BLaER1 treated with 17β-estradiol and CSF1 and Interleukin-3, amounts not matched to agents 10 nM and 100 nM (cell line): ENCODE data around the gene ESRRA.
A peak's percentile ranks its signal among the peaks of the same experiment; 100 is the strongest.

Experiments
- H3K27ac ChIP-seq, 11 experiments: shearing (Covaris generic); formaldehyde crosslinking; 2 replicates each; pipeline ENCODE4 v1.8.1; 2022
- H3K27me3 ChIP-seq, 11 experiments: shearing (Covaris generic); formaldehyde crosslinking; 2 replicates each; pipeline ENCODE4 v1.8.1; 2022
- H3K36me3 ChIP-seq, 11 experiments: shearing (Covaris generic); formaldehyde crosslinking; 2 replicates each; pipeline ENCODE4 v1.8.1; 2022
- H3K4me1 ChIP-seq, 10 experiments: shearing (Covaris generic); formaldehyde crosslinking; 2 replicates each; pipeline ENCODE4 v1.8.1; 2022
- H3K4me2 ChIP-seq, 11 experiments: shearing (Covaris generic); formaldehyde crosslinking; 2 replicates each; pipeline ENCODE4 v1.8.1; 2022
- H3K4me3 ChIP-seq, 10 experiments: shearing (Covaris generic); formaldehyde crosslinking; 2 replicates each; pipeline ENCODE4 v1.8.1; 2022
- H3K9ac ChIP-seq, 11 experiments: shearing (Covaris generic); formaldehyde crosslinking; 2 replicates each; pipeline ENCODE4 v1.8.1; 2022
- H3K9me3 ChIP-seq, 11 experiments: shearing (Covaris generic); formaldehyde crosslinking; replicated peaks in 1 of 11; 2 replicates each; pipeline ENCODE4 v1.8.1; 2022
- H4K20me1 ChIP-seq, 11 experiments: shearing (Covaris generic); formaldehyde crosslinking; 2 replicates each; pipeline ENCODE4 v1.8.1; 2022
- Cebpa-rat ChIP-seq, 11 experiments: shearing (Covaris generic); IDR thresholded peaks; 2 replicates each; pipeline ENCODE4 v1.8.1; 2022

Gene ESRRA

GRCh38 chr11:64342869-64343745 is 37.8 kb downstream of the ESRRA start:
- peak overlapping the region in 4 of 11 experiments; percentile 7 to 54 (median 24); a peak in 4 of 22 replicates for H3K9ac ChIP-seq
- H4K20me1 ChIP-seq: peaks cover 0 to 3% (median 0%) of the 10 kb centered on the region in 11 experiments; a peak in 1 of 22 replicates
- H3K36me3 ChIP-seq: no peaks in the 10 kb centered on the region; a peak in 2 of 22 replicates
- H3K4me1 ChIP-seq: peaks cover 42 to 93% (median 80%) of the 10 kb centered on the region in 10 experiments
- H3K4me2 ChIP-seq: peak overlapping the region in 8 of 11 experiments; percentile 11 to 94 (median 26); a peak in 9 of 22 replicates
- no peak overlapping the region; a peak in 1 of 22 replicates for H3K27ac ChIP-seq
- H3K4me3 ChIP-seq: no peak overlapping the region
- H3K9me3 ChIP-seq: no peaks in the 10 kb centered on the region
- H3K27me3 ChIP-seq: no peaks in the 10 kb centered on the region
- TF ChIP-seq Cebpa-rat (IDR thresholded peaks at IDR 0.05): no peak

- H3K36me3 ChIP-seq: no peaks in the 10 kb centered on the region; a peak in 2 of 22 replicates
- H4K20me1 ChIP-seq: peaks cover 0 to 3% (median 0%) of the 10 kb centered on the region in 11 experiments; a peak in 1 of 22 replicates
- H3K27ac ChIP-seq: peak overlapping the region in 6 of 11 experiments; percentile 9 to 56 (median 27); a peak in 9 of 22 replicates
- no peak overlapping the region for H3K4me3 ChIP-seq
- peaks cover 41 to 93% (median 78%) of the 10 kb centered on the region in 10 experiments for H3K4me1 ChIP-seq
- H3K9me3 ChIP-seq: no peaks in the 10 kb centered on the region
- no peak for TF ChIP-seq Cebpa-rat (IDR thresholded peaks at IDR 0.05)
- peak overlapping the region in 2 of 11 experiments; percentile 21 to 27; a peak in 1 of 22 replicates for H3K4me2 ChIP-seq
- peak overlapping the region in 8 of 11 experiments; percentile 4 to 54 (median 24); a peak in 9 of 22 replicates for H3K9ac ChIP-seq
- no peaks in the 10 kb centered on the region for H3K27me3 ChIP-seq
Measured at GRCh38 chr11:64343767-64344559, 38.6 kb downstream of the ESRRA start.

- peak overlapping the region in 6 of 11 experiments; percentile 9 to 56 (median 27); a peak in 5 of 22 replicates for H3K27ac ChIP-seq
- H3K4me2 ChIP-seq: no peak overlapping the region
- H3K4me3 ChIP-seq: no peak overlapping the region
- H3K9ac ChIP-seq: peak overlapping the region in 6 of 11 experiments; percentile 4 to 54 (median 24); a peak in 6 of 22 replicates
- peaks cover 0 to 3% (median 0%) of the 10 kb centered on the region in 11 experiments; a peak in 3 of 22 replicates for H3K27me3 ChIP-seq
- peaks cover 33 to 91% (median 76%) of the 10 kb centered on the region in 10 experiments for H3K4me1 ChIP-seq
- no peak for TF ChIP-seq Cebpa-rat (IDR thresholded peaks at IDR 0.05)
- no peaks in the 10 kb centered on the region for H3K9me3 ChIP-seq
- H3K36me3 ChIP-seq: no peaks in the 10 kb centered on the region; a peak in 2 of 22 replicates
- H4K20me1 ChIP-seq: peaks cover 0 to 3% (median 0%) of the 10 kb centered on the region in 11 experiments; a peak in 1 of 22 replicates
Measured at GRCh38 chr11:64344787-64345186, 39.5 kb downstream of the ESRRA start.

GRCh38 chr11:64347193-64347867 is 42.0 kb downstream of the ESRRA start:
- Histone ChIP-seq H3K4me2 (peak overlapping the region; percentile 10 to 79 (median 41); a peak in 18 of 22 replicates), H3K4me3 (no peak overlapping the region), H3K9ac (no peak overlapping the region), H3K27ac (no peak overlapping the region), H3K36me3 (no peaks in the 10 kb centered on the region; a peak in 2 of 22 replicates), H4K20me1 (peaks cover 0 to 20% (median 13%) of the 10 kb centered on the region in 11 experiments; a peak in 11 of 22 replicates), H3K27me3 (peaks cover 0 to 29% (median 0%) of the 10 kb centered on the region in 11 experiments; a peak in 7 of 22 replicates), H3K4me1 (peaks cover 26 to 91% (median 76%) of the 10 kb centered on the region in 10 experiments), H3K9me3 (no peaks in the 10 kb centered on the region)
- TF ChIP-seq Cebpa-rat (IDR thresholded peaks at IDR 0.05): peak in 2 of 11 experiments; percentile 18 to 25; a peak in 2 of 22 replicates

- TF ChIP-seq Cebpa-rat (IDR thresholded peaks at IDR 0.05): no peak
- Histone ChIP-seq H3K9ac (no peak overlapping the region), H3K4me1 (peaks cover 35 to 96% (median 80%) of the 10 kb centered on the region in 10 experiments), H3K4me2 (peak overlapping the region in 7 of 11 experiments; percentile 3 to 49 (median 39); a peak in 8 of 22 replicates), H4K20me1 (peaks cover 0 to 27% (median 15%) of the 10 kb centered on the region in 11 experiments; a peak in 11 of 22 replicates), H3K9me3 (no peaks in the 10 kb centered on the region), H3K27me3 (peaks cover 0 to 41% (median 0%) of the 10 kb centered on the region in 11 experiments; a peak in 7 of 22 replicates), H3K4me3 (no peak overlapping the region), H3K36me3 (no peaks in the 10 kb centered on the region; a peak in 2 of 22 replicates), H3K27ac (no peak overlapping the region)
Measured at GRCh38 chr11:64348383-64349024, 43.2 kb downstream of the ESRRA start.

GRCh38 chr11:64349025-64349387 is 43.7 kb downstream of the ESRRA start:
- Histone ChIP-seq H3K4me1 (peaks cover 35 to 96% (median 81%) of the 10 kb centered on the region in 10 experiments), H3K27me3 (peaks cover 0 to 45% (median 0%) of the 10 kb centered on the region in 11 experiments; a peak in 7 of 22 replicates), H4K20me1 (peaks cover 0 to 27% (median 15%) of the 10 kb centered on the region in 11 experiments; a peak in 11 of 22 replicates), H3K4me3 (no peak overlapping the region), H3K36me3 (no peaks in the 10 kb centered on the region; a peak in 2 of 22 replicates), H3K27ac (no peak overlapping the region), H3K4me2 (peak overlapping the region in 7 of 11 experiments; percentile 3 to 49 (median 39); a peak in 8 of 22 replicates), H3K9ac (no peak overlapping the region), H3K9me3 (no peaks in the 10 kb centered on the region)
- TF ChIP-seq Cebpa-rat (IDR thresholded peaks at IDR 0.05): no peak

- H3K9me3 ChIP-seq: no peaks in the 10 kb centered on the region
- no peaks in the 10 kb centered on the region; a peak in 1 of 22 replicates for H3K36me3 ChIP-seq
- no peak overlapping the region for H3K4me3 ChIP-seq
- no peak overlapping the region for H3K27ac ChIP-seq
- peaks cover 0 to 45% (median 0%) of the 10 kb centered on the region in 11 experiments; a peak in 7 of 22 replicates for H3K27me3 ChIP-seq
- peaks cover 0 to 27% (median 15%) of the 10 kb centered on the region in 11 experiments; a peak in 11 of 22 replicates for H4K20me1 ChIP-seq
- TF ChIP-seq Cebpa-rat (IDR thresholded peaks at IDR 0.05): no peak
- no peak overlapping the region for H3K9ac ChIP-seq
- H3K4me1 ChIP-seq: peaks cover 35 to 96% (median 83%) of the 10 kb centered on the region in 10 experiments
- peak overlapping the region in 8 of 11 experiments; percentile 2 to 99 (median 94); a peak in 15 of 22 replicates for H3K4me2 ChIP-seq
Measured at GRCh38 chr11:64349404-64349803, 44.1 kb downstream of the ESRRA start.
